Lower leg skin (tissue), 4 donors: Measurements from ENCODE around the gene SDCBP2. TPM values are rescaled to one million over a fixed set of nuclear protein-coding genes. Genes with fewer than 3 reads are reported as not detected.

Experiments used
- DNase-seq, 2 donors: peaks; one replicate each; pipeline ENCODE4 v3.0.0-alpha.2; 2019; ENCODE audit warnings: low spot score in 2 of 2
- H3K4me3 ChIP-seq: fragments of 200-600 bp; sonication (generic); 2 replicates; pipeline ENCODE4 v1.5.1; 2017; ENCODE audit warnings: mild to moderate bottlenecking, low read depth; ENCODE audit not compliant: poor library complexity, severe bottlenecking
- POLR2A ChIP-seq, 2 donors: fragments of 450-650 bp; IDR thresholded peaks; one replicate each; pipeline ENCODE4 v1.6.1; 2016 to 2017; ENCODE audit warnings: antibody characterized with exemption in 2 of 2, mild to moderate bottlenecking in 1 of 2, moderate library complexity in 1 of 2
- WGBS, 2 donors: methylation state at CpG; one replicate each; pipeline ENCODE4 v1.1.5; 2018; 5-methylcytosine and 5-hydroxymethylcytosine counted together
- intact Hi-C: fragments of 100-400 bp; cut with DNase I; formaldehyde crosslinking; loops from one replicate; pipeline ENCODE4 v1.15.0; 2023; ENCODE audit warnings: low total_unique reads
- total RNA-seq, 4 donors: library from RNA; depleted of rRNA; stranded (reverse); fragments of >200 nt; gene quantifications; one replicate each; pipeline ENCODE4 v1.1.0, GENCODE V29; 2016
- TF ChIP-seq, protein P1 (sequence below), 3 donors: fragments of 450-650 bp; IDR thresholded peaks; one replicate each; pipeline ENCODE4 v1.5.1; 2016; ENCODE audit warnings: antibody characterized with exemption in 3 of 3, mild to moderate bottlenecking in 3 of 3, moderate library complexity in 2 of 3

SDCBP2 gene
- total RNA-seq, 4 donors from 2014 or later: 141 to 206 (median 181) TPM

DNA sequence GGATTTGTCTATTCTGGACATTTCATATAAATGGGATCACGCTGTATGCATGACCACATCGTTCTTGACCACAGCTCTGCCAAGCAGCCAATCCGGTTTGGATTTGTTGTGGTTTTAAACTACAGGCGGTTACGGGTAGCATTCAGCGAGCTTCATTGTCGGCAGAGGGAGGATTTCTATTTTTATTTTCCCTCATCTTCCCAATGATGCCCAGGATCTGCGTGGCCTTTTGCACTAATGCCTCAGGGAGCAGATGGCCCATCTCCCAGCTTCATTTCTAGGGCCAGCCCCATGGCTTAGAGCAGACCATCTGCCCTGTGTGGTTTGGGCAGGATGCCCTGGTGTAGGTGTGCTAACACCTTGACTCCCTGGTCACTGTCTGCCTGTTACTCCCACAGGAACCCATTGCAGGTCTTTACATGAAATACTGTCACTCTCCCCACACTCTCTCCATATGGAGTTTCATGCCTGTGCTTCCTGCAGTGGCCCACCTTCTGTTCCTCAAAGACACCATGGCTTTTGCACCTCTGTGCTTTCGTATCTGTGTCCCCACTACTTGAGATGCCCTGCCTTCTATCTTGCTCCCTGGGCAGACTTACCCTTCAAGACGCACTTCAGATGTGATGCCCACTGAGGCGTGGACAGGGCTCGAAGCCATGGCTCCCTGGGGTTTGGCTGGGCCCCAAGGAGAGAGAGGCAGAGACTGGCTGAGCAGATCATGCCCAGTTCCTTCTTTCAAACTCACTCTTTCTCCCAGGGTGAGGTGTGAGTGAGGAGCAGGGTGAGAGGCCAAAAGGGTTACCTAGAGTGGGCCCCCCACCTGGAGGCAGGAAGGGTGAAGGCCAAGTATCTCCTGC lies 26.0 kb downstream of the SDCBP2 start:
- TF ChIP-seq POLR2A (IDR thresholded peaks at IDR 0.05): no peak
- TF ChIP-seq, protein P1, sequence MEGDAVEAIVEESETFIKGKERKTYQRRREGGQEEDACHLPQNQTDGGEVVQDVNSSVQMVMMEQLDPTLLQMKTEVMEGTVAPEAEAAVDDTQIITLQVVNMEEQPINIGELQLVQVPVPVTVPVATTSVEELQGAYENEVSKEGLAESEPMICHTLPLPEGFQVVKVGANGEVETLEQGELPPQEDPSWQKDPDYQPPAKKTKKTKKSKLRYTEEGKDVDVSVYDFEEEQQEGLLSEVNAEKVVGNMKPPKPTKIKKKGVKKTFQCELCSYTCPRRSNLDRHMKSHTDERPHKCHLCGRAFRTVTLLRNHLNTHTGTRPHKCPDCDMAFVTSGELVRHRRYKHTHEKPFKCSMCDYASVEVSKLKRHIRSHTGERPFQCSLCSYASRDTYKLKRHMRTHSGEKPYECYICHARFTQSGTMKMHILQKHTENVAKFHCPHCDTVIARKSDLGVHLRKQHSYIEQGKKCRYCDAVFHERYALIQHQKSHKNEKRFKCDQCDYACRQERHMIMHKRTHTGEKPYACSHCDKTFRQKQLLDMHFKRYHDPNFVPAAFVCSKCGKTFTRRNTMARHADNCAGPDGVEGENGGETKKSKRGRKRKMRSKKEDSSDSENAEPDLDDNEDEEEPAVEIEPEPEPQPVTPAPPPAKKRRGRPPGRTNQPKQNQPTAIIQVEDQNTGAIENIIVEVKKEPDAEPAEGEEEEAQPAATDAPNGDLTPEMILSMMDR (IDR thresholded peaks at IDR 0.05): no peak
- intact Hi-C loops: no loop called here
- no peak for DNase-seq
- 79 to 81% methylated on average over 12 of the region's 12 CpGs for WGBS, 2 donors
- no peak overlapping the region for H3K4me3 ChIP-seq

DNA sequence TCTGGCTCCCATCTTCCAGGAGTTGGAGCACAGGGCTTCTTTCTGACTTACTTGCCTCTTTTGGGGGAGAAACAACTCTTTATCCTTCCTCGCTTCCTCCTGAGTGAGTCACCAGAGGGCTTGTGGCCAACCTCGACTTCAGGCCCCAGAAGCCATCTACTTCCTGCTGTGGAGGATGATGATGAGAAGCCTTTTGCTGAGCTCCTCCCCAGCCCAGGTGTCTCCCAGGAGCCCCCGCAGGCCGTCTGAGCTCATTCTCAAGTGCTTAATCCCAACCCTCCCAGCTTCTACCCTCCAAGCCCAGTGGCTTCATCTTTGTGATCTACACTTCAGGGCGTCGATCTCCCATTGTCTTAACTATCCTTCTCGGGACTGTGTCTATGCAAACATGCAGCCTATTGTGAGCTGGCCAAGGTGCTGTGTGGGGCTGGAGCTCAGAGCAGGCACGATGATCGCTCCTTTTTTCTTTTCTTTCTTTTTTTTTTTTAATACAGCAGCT lies 27.9 kb downstream of the SDCBP2 start:
- intact Hi-C loops: no loop called here
- no peak overlapping the region for H3K4me3 ChIP-seq
- no peak for DNase-seq
- TF ChIP-seq, protein P1 (IDR thresholded peaks at IDR 0.05): no peak
- TF ChIP-seq POLR2A (IDR thresholded peaks at IDR 0.05): no peak
- WGBS, 2 donors: 69 to 74% methylated on average over 9 of the region's 9 CpGs

DNA sequence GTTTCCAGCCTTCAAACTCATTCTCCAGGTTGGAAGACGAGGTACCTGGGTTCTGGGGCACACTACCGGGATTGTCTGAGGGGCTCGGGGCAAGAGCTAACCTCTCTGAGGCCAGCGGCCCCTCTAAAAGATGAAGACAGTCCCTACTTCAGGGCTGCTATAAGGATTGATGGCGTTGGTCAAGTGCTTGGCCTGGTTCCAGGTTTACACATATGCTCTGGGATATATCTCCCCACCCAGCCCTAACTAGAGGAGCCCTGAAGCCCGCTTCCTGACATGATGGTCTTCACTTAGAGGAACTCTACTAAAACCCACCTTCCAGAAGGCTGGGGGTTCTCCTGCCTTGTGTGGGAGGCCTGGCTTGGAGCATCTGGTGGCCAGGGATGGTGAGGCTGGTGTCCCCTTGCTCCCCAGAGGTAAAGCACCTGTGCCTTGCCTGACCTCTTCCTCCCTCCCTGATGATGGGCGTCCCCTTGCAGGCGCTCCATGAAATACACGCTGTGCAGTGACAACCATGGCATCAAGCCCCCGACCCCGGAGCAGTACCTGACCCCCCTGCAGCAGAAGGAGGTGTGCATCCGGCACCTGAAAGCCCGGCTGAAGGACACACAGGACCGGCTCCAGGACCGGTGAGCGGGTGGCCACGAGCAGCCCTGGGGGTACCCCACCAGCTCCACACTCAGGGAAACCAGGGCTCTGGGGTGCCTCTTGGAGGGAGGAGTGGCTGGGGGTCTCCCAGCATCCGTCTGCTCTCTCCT lies 28.7 kb downstream of the SDCBP2 start:
- no peak overlapping the region for H3K4me3 ChIP-seq
- DNase-seq: no peak
- intact Hi-C loops: no loop called here
- TF ChIP-seq, protein P1 (IDR thresholded peaks at IDR 0.05): no peak
- no peak for TF ChIP-seq POLR2A (IDR thresholded peaks at IDR 0.05)
- 90 to 95% methylated on average over 17 of the region's 18 CpGs for WGBS, 2 donors

DNA sequence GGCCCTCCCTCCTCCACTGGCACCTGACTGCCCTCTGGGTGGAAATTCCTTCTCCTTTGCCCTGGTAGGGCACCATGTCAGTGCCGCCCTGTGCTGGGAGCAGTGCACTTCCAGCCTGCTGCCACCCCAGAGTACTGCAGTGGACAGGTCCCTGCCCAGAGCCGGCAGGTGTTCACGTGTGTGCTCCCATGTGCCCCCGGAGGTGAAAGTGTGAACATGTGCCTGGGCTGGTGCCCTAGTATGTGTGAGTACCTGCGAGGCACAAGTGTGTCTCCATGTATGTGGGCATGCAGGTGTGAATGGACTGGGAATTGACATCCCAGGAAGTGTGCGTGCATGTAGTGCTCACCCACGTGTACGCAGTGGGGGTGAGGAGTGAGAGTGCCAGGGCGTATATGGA lies 29.4 kb downstream of the SDCBP2 start:
- TF ChIP-seq POLR2A (IDR thresholded peaks at IDR 0.05): no peak
- TF ChIP-seq, protein P1 (IDR thresholded peaks at IDR 0.05): no peak
- no peak overlapping the region for H3K4me3 ChIP-seq
- DNase-seq: no peak
- WGBS, 2 donors: 63 to 76% methylated on average over 7 to 9 of the region's 9 CpGs
- intact Hi-C loops: no loop called here

DNA sequence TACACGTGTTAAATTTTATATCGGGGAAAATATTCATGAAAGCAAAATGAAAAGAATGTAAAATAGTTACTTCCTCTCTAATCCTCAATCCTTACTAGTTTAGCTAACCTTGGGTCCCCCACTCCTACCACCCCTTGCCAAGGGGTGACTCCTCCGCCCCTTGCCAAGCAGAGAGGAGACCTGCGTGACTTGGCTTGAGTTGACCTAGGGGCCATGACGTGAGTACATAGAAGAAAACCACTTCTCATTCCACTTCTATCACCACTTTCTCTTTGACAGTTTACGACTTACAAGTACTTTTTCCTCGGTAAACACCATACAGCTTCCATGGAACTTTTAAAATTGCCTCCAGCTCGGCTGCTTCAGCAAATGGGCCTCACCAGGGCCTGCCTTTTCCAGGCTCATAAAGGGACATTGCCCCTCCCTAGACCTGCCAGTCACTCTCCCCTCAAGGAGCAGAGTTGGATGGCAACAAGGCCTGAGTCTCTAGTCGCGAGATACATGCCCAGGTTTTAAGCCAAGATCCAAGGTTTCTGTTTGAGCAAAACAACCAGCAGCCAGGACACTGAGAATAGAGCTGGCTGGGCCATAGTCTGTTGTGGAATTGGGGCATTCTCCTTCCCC lies 29.9 kb downstream of the SDCBP2 start:
- no peak overlapping the region for H3K4me3 ChIP-seq
- intact Hi-C loops: no loop called here
- TF ChIP-seq POLR2A (IDR thresholded peaks at IDR 0.05): no peak
- TF ChIP-seq, protein P1 (IDR thresholded peaks at IDR 0.05): no peak
- WGBS, 2 donors: 80 to 84% methylated on average over 10 of the region's 10 CpGs
- DNase-seq: no peak
